ENCODE measurements around the gene DAGLB.
A peak's percentile ranks its signal among the peaks of the same experiment; 100 is the strongest.
"Not testable (repeated sequence)": the region's sequence is repeated elsewhere in the genome, so short reads cannot be mapped to it uniquely, and the experiment has no call there.

DAGLB gene

GRCh38 chr7:6447581-6448199 lies at the start of gene DAGLB:
DAGLB (minus strand) TSS chr7:6447954; CDS start chr7:6447842, 112 bp downstream.
- DNase-seq (ENCODE audit: low spot score) = peak; percentile 99

- DNase-seq (ENCODE audit: low spot score) = no peak
These were observed 49.8 kb upstream of the DAGLB start for GRCh38 chr7:6497637-6497905.

GRCh38 chr7:6496842-6497636 lies 49.3 kb upstream of the DAGLB start:
- DNase-seq (ENCODE audit: low spot score) = no peak

GRCh38 chr7:6495597-6496262 lies 48.0 kb upstream of the DAGLB start:
- peak; percentile 56 for DNase-seq (ENCODE audit: low spot score)

GRCh38 chr7:6494365-6494764 lies 46.6 kb upstream of the DAGLB start:
- no peak for DNase-seq (ENCODE audit: low spot score)

GRCh38 chr7:6491194-6491593 lies 43.4 kb upstream of the DAGLB start:
- DNase-seq (ENCODE audit: low spot score) = no peak

- DNase-seq (ENCODE audit: low spot score) = no peak
These were observed 41.9 kb upstream of the DAGLB start for GRCh38 chr7:6489612-6490011.

- DNase-seq (ENCODE audit: low spot score) = no peak
These were observed 39.4 kb upstream of the DAGLB start for GRCh38 chr7:6487184-6487545.

GRCh38 chr7:6486438-6487183 lies 38.9 kb upstream of the DAGLB start:
- DNase-seq (ENCODE audit: low spot score) = no peak

- no peak for DNase-seq (ENCODE audit: low spot score)
These were observed 35.0 kb upstream of the DAGLB start for GRCh38 chr7:6482743-6483119.

GRCh38 chr7:6482307-6482706 lies 34.6 kb upstream of the DAGLB start:
- no peak for DNase-seq (ENCODE audit: low spot score)

- DNase-seq (ENCODE audit: low spot score) = no peak
These were observed 33.7 kb upstream of the DAGLB start for GRCh38 chr7:6481445-6481844.

- no peak for DNase-seq (ENCODE audit: low spot score)
These were observed 32.5 kb upstream of the DAGLB start for GRCh38 chr7:6480323-6480660.

GRCh38 chr7:6479067-6479466 lies 31.3 kb upstream of the DAGLB start:
- DNase-seq (ENCODE audit: low spot score) = no peak

GRCh38 chr7:6478186-6478585 lies 30.4 kb upstream of the DAGLB start:
- DNase-seq (ENCODE audit: low spot score) = no peak

GRCh38 chr7:6477318-6477660 lies 29.5 kb upstream of the DAGLB start:
- no peak for DNase-seq (ENCODE audit: low spot score)

GRCh38 chr7:6476596-6477317 lies 29.0 kb upstream of the DAGLB start:
- DNase-seq (ENCODE audit: low spot score) = no peak

GRCh38 chr7:6475433-6476186 lies 27.9 kb upstream of the DAGLB start:
- DNase-seq (ENCODE audit: low spot score) = no peak

- no peak for DNase-seq (ENCODE audit: low spot score)
These were observed 18.1 kb upstream of the DAGLB start for GRCh38 chr7:6465862-6466261.

GRCh38 chr7:6463609-6464008 lies 15.9 kb upstream of the DAGLB start:
- DNase-seq (ENCODE audit: low spot score) = not testable (repeated sequence)

GRCh38 chr7:6461946-6462550 lies 14.3 kb upstream of the DAGLB start:
- DNase-seq (ENCODE audit: low spot score) = no peak
